Fibroblast of skin of scalp (primary cell): Measurements from ENCODE around the gene LIN7B.

Experiments
- DNase-seq: peaks from one replicate; pipeline ENCODE4 v3.0.0-alpha.2; 2013

The LIN7B gene

GRCh38 chr19:49094505-49095482 lies 19.4 kb upstream of the LIN7B start:
- DNase-seq: no peak

- DNase-seq: peak; percentile 73
Observed at GRCh38 chr19:49097453-49098288, 16.5 kb upstream of the LIN7B start.

- DNase-seq: no peak
Observed at GRCh38 chr19:49098795-49099194, 15.4 kb upstream of the LIN7B start.

- DNase-seq: no peak
Observed at GRCh38 chr19:49101160-49101559, 13.0 kb upstream of the LIN7B start.

GRCh38 chr19:49102303-49102702 lies 11.9 kb upstream of the LIN7B start:
- DNase-seq: no peak

- DNase-seq: no peak
Observed at GRCh38 chr19:49103331-49104085, 10.7 kb upstream of the LIN7B start.

- no peak for DNase-seq
Observed at GRCh38 chr19:49104229-49104864, 9.8 kb upstream of the LIN7B start.

- peak; percentile 51 for DNase-seq
Observed at GRCh38 chr19:49106648-49107135, 7.5 kb upstream of the LIN7B start.

GRCh38 chr19:49107625-49108459 lies 6.3 kb upstream of the LIN7B start:
- DNase-seq: no peak

- DNase-seq: no peak
Observed at GRCh38 chr19:49109051-49109450, 5.1 kb upstream of the LIN7B start.

GRCh38 chr19:49109569-49110233 lies 4.5 kb upstream of the LIN7B start:
- DNase-seq: no peak

- DNase-seq: peak; percentile 45
Observed at GRCh38 chr19:49110567-49110966, 3.6 kb upstream of the LIN7B start.

- no peak for DNase-seq
Observed at GRCh38 chr19:49111218-49111998, 2.8 kb upstream of the LIN7B start.

GRCh38 chr19:49114630-49115363 lies 627 bp downstream of the LIN7B start:
- DNase-seq: peak; percentile 70

GRCh38 chr19:49116544-49116943 lies 2.4 kb downstream of the LIN7B start:
- no peak for DNase-seq

- DNase-seq: no peak
Observed at GRCh38 chr19:49117677-49118564, 3.8 kb downstream of the LIN7B start.

- DNase-seq: peak; percentile 96
Observed at GRCh38 chr19:49118565-49119410, 4.6 kb downstream of the LIN7B start, which contains the start of gene C19orf73. Gene C19orf73, minus strand, starts transcription at chr19:49119143. Its CDS starts 121 bp downstream, at chr19:49119022.
